Measurements from ENCODE around the gene EFR3B. TPM values are rescaled to one million over a fixed set of nuclear protein-coding genes. Genes with fewer than 3 reads are reported as not detected.
A peak's percentile ranks its signal among the peaks of the same experiment; 100 is the strongest.

EFR3B gene
- polyA plus RNA-seq, 1 experiment, result 0.11 TPM

DNA sequence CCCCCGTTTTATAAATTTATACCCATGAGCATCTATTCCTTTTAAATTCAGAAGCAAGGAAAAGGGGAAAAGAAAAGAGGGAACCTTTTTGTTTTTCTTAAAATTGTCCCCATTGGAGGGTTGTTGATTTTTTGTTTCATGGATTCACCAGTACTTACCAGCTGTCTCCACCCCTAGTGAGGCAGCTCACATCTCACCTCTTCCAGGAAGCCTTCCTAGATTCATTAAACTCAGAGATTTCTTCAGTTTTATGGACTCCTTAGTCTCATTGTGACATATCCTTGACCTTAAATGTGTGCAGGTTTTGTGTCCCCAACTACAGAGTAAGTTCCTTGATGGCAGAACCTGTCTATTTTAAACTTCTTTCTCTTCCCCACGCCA is 35.9 kb downstream of the EFR3B start:
- DNase-seq (ENCODE audit: low read depth), result no peak
- Histone ChIP-seq H3K36me3 (ENCODE audit: control insufficient read depth, insufficient read depth, low read length) (no peaks in the 10 kb centered on the region), H3K4me3 (ENCODE audit: low read depth, low read length) (no peak overlapping the region), H3K27me3 (ENCODE audit: control insufficient read depth, insufficient read depth, low read length) (peaks cover 21% of the 10 kb centered on the region)
- ChIA-PET POLR2A (no interaction called here), CTCF (no interaction called here)
- no peak for TF ChIP-seq CTCF (IDR thresholded peaks at IDR 0.05; ENCODE audit: insufficient read depth, low read depth, low read length)

- Histone ChIP-seq H3K36me3 (ENCODE audit: control insufficient read depth, insufficient read depth, low read length) (no peaks in the 10 kb centered on the region), H3K4me3 (ENCODE audit: low read depth, low read length) (no peak overlapping the region), H3K27me3 (ENCODE audit: control insufficient read depth, insufficient read depth, low read length) (peaks cover 21% of the 10 kb centered on the region)
- no peak for TF ChIP-seq CTCF (IDR thresholded peaks at IDR 0.05; ENCODE audit: insufficient read depth, low read depth, low read length)
- peak; percentile 62 for DNase-seq (ENCODE audit: low read depth)
- ChIA-PET POLR2A (no interaction called here), CTCF (no interaction called here)
Measured at GRCh38 chr2:25078170-25079049, 36.5 kb downstream of the EFR3B start.

GRCh38 chr2:25079050-25079635 is 37.3 kb downstream of the EFR3B start:
- peaks cover 21% of the 10 kb centered on the region for H3K27me3 ChIP-seq (ENCODE audit: control insufficient read depth, insufficient read depth, low read length)
- POLR2A ChIA-PET, result no interaction called here

GRCh38 chr2:25081237-25081790 is 39.4 kb downstream of the EFR3B start:
- Histone ChIP-seq H3K27me3 (ENCODE audit: control insufficient read depth, insufficient read depth, low read length) (peaks cover 21% of the 10 kb centered on the region), H3K4me3 (ENCODE audit: low read depth, low read length) (no peak overlapping the region), H3K36me3 (ENCODE audit: control insufficient read depth, insufficient read depth, low read length) (no peaks in the 10 kb centered on the region)
- TF ChIP-seq CTCF (IDR thresholded peaks at IDR 0.05; ENCODE audit: insufficient read depth, low read depth, low read length), result no peak
- CTCF ChIA-PET, result interaction anchor here (1.0 kb wide), 1 partner anchor 31 kb away, joined by 3 read pairs; no protein-coding TSS in a partner anchor
- POLR2A ChIA-PET, result no interaction called here
- DNase-seq (ENCODE audit: low read depth), result no peak

More at GRCh38 chr2:25079050-25079635, 37.3 kb downstream of the EFR3B start:
- no peak for DNase-seq (ENCODE audit: low read depth)
- TF ChIP-seq CTCF (IDR thresholded peaks at IDR 0.05; ENCODE audit: insufficient read depth, low read depth, low read length), result no peak
- CTCF ChIA-PET, result no interaction called here
- H3K36me3 ChIP-seq (ENCODE audit: control insufficient read depth, insufficient read depth, low read length), result no peaks in the 10 kb centered on the region
- H3K4me3 ChIP-seq (ENCODE audit: low read depth, low read length), result no peak overlapping the region

DNA sequence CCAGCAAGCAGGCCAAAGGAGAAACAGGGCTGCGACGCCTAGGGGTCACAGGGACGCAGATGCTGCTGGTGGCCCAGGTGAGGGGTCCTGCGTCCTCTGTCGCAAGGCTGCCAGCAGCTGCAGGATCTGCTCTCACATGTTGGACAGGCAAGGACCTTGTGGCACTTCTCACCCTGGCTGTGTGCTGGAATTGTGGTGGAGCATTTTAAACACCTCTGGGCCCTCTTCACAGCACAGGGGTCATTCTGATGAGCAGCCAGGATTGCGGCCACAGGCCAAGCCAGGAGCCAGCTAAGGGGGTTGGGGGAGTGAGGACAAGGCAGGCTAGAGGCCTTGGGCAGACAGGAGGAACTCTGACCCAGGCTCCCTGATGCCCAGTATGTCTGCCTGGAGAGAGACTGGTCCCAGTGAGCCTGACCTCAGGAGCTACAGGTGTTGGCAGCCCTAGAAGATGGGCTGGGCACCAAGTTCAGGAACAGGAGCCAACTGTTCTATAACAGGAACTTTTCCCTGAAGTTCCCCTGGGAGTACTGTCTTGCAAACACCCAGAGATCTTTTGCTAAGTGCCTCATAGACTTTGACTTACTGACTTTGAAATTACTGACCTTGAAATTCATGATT is 40.2 kb downstream of the EFR3B start:
- CTCF ChIA-PET, result interaction anchor here (1.5 kb wide), 1 partner anchor 48 kb away, joined by 3 read pairs; no protein-coding TSS in a partner anchor
- DNase-seq (ENCODE audit: low read depth), result no peak
- H3K27me3 ChIP-seq (ENCODE audit: control insufficient read depth, insufficient read depth, low read length), result peaks cover 15% of the 10 kb centered on the region
- POLR2A ChIA-PET, result no interaction called here
- H3K4me3 ChIP-seq (ENCODE audit: low read depth, low read length), result no peak overlapping the region
- no peak for TF ChIP-seq CTCF (IDR thresholded peaks at IDR 0.05; ENCODE audit: insufficient read depth, low read depth, low read length)
- H3K36me3 ChIP-seq (ENCODE audit: control insufficient read depth, insufficient read depth, low read length), result no peaks in the 10 kb centered on the region

Data from BJ (cell line).